Stimulated activated CD8-positive, alpha-beta memory T cell treated with anti-CD3 and anti-CD28 coated beads, Interleukin-2, amount 100 ng/mL, for 48 hours (primary cell): ENCODE results near the gene ARPP21.
"Not testable (repeated sequence)": the region's sequence is repeated elsewhere in the genome, so short reads cannot be mapped to it uniquely, and the experiment has no call there.

Experiments used
- DNase-seq, 2 donors: peaks; one replicate each; pipeline ENCODE4 v3.0.0-alpha.2; 2020; ENCODE audit warnings: low read depth in 2 of 2

ARPP21 gene

DNA sequence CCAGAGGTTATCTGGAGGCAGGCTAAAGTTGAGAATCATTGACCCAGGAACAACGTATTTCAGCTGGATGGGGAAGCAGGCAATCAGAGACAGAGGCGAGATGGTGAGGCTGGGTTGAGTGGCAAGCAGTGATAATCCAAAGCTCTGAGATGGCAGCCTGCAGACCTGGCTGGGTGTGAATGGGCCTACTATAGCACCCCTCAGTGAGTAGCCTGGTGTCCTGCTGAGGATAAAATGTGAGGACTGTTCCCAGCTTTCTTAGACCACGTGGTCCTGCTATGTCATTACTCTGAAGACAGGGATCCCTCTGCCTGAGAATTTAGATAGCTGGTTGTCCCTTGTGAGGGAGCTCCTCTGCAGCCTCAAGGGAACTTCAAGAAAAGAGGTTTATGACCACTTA, 141.5 kb downstream of the ARPP21 start:
- no peak for DNase-seq

DNA sequence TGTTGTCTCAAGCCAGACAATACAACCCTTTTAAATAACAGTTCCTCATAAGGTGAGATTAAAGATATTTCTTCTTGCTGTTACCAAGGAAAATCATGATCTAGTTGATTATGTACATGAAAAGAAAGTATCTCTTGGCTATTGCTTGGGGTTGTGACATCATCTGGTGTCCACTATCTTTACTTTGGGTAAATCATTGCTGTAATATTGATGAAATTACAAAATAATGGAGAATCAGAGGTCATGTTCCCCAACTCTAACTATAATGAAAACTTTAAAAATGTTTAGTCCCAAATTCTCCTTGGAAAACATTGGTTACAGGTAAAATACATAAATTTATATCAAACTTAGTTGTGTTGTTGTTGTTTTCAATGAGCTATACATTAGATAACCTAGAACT, 142.2 kb downstream of the ARPP21 start:
- DNase-seq, result no peak

DNA sequence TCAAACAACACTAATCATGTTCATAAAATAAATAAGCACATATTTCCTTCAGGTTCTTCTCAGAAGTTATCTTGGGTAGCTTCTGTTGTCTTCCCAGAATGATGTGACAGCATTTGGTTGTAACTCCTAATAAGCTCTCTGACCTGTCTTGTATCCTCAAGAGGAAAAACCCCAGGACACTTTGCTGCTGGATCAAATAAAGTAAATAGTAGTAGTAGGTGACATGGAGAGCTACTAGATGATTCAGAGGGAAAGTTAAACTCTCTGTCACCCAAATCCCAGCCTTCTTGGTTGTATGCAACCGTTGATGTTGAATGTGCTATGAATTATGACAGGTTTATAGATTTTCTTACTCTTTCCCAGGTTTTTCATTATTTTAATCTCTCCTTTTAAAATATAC, 143.0 kb downstream of the ARPP21 start:
- DNase-seq, result no peak

DNA sequence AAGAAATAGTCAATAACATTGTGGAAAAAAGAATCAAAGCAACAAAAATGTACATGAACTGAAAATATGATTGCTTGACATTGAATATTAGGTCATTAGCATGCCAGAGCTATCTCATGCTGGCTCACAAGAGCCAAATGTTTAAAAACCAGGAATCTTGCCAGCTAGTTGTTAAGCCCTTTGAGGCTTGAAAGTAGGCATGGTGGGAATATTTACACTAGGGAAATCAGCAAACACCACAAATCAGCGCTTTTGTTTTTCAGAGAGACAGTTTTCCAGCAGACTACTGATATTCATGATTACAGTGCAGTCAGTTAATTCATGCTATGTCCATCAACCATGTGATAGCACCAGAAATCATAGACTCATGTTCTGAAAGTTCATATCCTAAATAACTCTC, 144.8 kb downstream of the ARPP21 start:
- no peak for DNase-seq

DNA sequence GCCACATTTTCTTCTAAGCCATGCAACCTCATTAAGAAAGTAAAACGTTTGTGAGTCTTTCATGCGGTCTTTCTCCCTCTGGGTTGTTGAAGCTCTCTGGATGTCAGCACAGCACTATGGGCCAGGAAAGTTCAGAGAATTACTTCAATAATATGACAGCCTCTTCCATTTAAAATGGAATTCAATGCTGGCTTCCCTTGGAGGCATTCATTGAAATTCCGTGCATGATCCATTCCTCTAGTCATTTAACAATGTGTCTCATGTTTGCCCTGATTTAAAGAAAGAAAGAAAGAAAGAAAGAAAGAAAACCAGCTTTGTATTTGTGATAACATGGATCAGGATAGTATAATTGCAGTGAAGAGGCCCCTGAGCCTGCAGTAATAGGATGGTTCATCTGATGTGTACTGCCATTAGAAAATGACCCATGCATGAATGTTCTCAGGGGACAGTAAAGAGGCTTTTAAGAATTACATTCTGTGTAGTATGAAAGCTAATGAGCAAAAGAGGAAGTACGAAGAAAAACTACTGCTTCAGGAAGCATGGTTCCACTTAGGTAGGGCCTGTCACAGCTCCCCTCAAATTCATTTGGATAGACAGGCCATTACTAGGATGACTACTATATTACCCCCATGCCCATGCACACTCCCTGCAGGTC, 146.0 kb downstream of the ARPP21 start:
- no peak for DNase-seq

DNA sequence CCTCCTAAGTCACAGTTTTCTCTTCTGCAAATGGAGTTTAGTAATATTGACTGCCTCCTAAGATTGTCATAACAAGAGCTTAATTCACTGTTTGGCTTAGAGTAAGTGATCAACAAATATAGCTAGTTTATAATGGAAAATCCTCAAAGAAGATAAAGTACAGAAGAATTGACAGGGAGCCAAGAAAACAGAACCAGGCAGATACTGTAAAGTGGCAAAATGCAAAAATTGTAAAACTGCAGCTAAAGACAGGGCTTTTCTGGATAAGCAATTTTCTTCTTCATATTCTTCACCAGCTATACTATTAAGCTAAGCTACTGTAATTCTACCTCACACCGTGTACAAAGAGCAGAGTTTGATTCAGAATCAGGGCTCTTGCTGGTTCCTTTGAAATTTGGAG, 148.6 kb downstream of the ARPP21 start:
- no peak for DNase-seq

DNA sequence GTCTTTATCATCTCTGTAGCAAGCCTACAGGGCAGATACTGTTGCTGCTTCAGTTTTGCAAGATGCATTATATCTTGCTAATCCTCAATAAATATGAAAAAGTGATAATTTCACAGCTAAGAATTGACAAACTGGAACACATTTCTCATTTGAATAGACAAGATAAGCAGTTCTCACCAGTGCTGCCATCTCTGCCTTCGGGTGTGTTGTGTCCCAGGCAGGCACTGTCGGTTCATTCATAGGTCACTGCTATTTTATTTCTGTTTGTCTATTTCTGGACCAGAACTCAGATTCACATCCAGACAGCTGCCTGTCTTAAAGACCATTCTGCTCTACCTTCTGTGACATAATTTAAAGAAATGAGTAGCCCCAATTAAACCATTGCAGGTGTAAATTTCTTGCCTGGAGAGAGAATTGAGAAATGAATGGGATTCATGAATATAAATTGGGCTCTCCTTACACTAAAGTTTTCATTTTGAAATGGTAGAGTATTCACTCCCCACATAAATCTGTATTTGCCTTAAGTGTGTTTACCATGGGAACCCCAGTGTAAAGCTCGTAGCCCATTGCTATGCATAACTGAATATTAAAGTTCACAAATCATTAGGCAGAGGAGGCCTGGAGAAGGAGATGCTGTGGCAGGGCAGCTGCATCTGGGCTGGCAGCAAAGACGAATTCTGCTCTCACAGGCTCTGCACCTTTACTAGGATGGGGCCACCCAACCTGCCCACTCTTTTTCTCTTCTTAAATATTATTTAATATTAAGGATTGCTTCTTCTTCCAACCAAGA, 149.9 kb downstream of the ARPP21 start:
- DNase-seq, result no peak

DNA sequence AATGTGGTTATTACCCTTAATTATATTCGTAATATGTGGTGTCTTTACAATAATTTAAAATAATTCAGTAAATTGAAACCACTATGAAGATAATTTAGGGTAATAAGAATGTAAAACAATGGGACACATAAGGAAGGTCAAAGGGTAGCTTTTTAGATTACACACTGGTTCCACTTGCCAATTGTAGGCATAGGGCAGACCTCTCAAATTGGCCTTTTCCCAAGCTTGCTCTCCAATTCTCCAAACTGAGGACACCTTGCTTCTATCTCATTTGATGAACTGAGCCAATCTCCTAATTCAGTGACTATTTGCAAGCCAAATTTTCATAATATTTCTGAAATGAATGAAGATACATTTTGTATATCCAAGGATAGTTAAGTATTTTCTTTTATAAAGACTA, 151.4 kb downstream of the ARPP21 start:
- DNase-seq, result no peak

DNA sequence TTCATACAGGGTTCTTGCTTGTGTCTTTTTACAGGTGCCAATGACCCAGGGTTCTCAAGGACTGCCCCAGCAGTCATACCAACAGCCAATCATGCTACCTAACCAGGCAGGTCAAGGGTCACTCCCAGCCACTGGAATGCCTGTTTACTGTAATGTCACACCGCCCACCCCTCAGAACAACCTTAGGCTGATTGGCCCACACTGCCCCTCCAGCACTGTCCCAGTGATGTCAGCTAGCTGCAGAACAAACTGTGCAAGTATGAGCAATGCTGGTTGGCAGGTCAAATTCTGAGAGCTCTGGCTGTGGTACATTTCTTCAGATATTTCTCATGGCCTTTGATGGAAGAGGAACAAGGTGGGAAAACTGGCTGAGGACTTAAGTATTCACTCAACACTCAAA, 154.3 kb downstream of the ARPP21 start:
- no peak for DNase-seq

DNA sequence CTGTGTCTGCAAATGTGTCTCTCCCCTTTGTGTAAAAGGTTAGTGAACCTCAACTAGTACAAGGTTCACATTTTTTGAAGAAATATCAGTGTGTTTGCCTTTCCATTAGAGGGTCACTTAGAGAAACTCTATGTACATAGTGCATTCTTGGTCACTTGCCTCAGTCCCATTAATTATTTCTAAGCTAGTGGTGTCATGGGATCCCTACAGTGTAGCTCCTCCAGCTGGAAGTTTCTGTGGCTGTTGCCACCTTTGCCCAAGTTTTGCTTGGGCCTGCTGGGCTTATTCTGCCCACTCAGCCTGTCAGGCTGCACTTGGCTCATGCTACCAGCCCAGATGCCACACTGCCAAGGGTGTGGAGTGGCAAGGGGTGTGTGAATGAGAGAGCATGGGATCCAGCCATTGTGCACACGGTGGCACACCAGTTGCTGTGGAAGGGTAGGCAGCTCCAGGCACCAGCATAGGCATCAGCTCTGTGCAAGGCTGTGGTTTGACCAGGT, 161.7 kb downstream of the ARPP21 start:
- DNase-seq, result no peak

DNA sequence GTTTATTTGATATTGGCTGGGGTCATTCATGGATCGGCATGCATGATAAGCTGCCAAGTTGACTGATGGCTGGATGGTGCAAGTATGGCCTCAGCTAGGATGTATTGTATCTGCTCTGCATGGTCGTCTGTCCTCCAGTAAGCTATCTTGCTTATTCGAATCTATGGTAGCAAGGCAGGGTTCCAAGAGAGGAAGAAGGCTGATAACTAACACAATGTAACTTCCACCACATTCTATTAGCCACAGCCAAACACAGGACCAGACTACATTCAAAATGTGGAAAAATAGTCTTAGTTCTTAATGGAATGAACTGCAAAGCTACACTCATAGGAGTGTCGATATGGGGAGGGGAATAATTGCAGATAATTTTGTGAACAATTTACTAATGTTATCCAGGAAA, 175.2 kb downstream of the ARPP21 start:
- DNase-seq, result no peak

DNA sequence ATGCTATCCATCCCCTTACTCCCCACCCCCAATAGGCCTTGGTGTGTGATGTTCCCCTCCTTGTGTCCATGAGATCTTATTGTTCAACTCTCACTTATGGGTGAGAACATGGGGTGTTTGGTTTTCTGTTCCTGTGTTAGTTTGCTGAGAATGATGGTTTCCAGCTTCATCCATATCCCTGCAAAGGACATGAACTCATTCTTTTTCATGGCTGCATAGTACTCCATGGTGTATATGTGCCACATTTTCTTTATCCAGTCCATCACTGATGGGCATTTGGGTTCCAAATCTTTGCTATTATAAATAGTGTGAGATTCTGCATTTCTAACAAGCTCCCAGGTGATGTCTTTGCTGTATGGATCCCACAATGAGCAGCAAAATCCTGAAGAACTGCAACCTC, 176.5 kb downstream of the ARPP21 start:
- DNase-seq, result not testable (repeated sequence)

DNA sequence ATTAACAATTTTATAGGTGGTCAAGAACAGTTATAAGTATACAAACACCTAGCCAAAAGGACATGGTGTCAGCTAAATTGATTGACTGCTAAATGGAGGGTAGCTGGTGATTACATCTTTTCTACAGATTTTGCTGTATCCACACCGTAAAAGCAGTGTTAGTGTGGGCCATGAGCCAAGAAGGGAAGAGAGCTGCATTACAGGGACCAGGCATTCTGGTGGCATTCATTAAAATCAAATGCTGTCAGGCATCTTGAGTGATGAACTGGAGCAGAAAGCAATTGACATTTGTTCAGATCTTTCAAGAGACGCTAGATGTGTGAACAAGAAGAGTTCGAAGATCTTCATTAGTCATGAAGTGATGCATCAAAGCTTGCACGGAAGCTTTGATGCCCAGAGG, 177.9 kb downstream of the ARPP21 start:
- no peak for DNase-seq

DNA sequence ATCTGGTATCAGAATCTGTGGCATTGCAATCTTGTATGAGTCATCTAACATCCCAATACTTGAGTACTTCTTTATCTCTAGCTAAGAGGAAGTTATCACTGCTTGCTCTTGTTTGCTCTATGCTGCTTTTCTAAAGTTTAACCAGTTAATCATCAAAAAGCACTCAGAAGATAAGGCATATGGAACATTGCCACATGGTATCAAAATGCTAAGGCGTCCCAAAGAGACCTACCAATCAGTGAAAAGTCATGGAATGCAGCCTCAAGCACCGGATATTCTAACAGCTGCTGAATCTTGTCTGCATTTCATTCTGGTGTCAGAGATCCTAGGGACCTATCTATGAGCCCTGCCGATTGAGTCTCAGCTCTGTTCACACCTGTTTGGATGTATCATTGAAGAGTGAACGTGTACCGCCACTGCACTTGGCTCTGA, 192.8 kb downstream of the ARPP21 start:
- no peak for DNase-seq
